ENCODE measurements around the gene MKNK1.

Gene MKNK1

DNA sequence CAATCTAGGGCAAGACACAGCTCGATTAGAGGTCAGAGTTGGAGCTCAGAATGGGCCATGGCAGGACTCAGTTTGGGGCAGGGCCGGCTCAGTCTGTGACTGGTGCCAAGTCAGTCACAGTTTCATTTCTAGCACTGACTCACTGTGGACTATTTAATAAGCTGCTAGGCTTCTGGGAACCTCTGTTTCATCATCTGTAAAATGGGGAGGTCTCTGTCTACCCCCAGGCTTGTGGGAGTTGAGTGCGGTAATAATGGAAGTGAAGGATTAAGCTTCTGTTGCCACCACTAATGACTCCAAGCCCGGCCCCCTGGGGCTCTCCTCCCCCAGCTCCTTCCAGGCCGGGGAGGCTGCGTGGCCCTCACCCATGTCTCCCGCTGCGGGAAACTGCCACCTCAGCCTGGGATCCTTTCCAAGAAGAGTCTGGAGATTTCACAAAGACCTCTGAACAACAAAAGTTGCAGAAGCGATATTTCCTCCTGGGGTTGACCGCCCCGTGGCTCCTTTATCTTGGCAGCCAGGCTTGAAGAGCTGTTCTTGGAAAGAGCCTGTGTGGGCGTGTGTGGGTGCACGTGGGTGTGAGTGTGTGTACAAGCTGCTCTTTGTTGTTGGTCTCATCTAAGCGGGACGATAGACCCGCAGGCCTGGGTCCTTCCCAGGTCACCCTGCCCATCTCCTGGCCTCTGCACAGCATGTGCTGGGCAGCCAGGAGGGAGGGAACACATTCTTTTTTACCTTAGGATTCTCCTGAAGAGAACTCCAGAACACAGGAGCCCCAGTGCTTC lies 81.7 kb downstream of the MKNK1 start:
- DNase-seq (ENCODE audit: low read depth in 2 of 2): peak in 1 of 2 donors; percentile 15

DNA sequence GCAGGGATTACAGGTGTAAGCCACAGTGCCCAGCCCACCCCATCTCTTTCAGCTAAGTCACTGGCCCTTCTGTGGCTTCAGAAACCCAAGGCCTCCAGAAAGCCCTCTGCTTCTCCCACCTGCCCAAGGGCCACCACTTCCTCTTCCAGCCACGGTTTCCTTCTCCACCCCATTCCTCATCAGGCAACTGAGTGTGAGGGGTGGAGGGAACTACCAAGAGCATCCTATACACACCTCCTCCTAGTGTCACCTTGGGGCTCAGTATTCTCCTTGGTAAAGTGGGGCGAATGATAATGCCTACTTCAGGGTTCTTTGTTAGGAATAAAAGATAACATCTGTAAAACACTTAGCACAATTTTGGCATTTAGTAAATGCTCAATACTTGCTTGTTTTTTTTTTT lies 82.7 kb downstream of the MKNK1 start:
- DNase-seq (ENCODE audit: low read depth in 2 of 2): no peak

DNA sequence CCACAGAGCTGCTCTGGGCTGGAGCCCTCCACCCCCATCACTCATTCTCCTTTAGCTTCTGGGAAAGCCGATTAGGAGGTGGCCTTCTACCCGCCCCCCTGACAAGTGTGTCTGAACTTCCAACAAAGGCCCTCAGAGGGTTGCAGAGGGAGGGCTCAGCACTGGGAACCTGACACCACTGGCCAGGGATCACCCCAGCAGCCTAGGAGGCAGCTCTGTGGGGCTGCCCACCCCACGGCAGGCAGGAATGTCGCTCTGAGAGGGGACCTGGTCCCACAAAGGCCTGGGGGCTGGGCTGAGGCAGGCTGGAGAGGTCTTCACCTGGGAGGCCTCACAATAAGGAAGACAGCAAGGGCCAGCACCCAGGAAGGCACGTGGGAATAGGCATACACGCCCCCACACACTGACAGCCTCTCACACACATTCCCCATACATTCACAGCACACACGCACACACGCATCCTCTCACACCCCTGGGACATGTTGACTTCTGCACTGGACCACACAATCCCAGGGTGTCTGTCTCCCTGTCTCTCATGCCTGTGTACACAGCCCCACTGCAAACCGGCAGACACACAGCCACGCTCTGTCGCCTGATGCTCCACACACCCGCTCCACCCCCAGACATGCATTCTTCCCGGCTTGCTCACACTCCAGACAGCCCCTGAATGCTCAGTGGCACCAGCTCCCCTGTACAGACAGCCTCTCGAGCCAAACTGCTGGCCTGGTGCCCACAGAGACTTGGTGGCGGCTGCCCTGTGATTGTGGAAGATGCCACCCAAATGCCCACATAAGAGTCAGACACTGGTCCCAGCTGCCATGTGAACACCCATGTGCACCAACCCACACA lies 83.8 kb downstream of the MKNK1 start:
- no peak for DNase-seq (ENCODE audit: low read depth in 2 of 2)

DNA sequence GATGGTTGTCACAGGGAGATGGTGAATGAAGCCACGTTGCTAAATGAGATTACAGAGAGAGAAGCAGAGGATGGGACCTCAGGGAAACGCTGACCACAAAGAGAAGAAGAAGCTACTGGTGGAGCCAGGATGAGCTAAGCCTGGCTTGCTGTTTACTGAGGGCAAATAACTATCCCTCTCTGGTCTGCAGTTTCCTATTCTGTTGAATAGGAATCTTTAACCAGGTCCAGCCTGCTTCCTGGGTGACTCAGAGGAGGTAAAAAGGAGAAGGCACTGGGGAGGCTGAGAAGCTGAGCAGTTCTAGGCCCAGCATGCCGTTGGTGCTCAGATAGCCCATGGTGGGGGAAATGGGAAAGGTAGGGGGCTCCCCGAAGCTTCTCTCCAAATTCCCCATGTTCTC lies 84.9 kb downstream of the MKNK1 start:
- no peak for DNase-seq (ENCODE audit: low read depth in 2 of 2)

DNA sequence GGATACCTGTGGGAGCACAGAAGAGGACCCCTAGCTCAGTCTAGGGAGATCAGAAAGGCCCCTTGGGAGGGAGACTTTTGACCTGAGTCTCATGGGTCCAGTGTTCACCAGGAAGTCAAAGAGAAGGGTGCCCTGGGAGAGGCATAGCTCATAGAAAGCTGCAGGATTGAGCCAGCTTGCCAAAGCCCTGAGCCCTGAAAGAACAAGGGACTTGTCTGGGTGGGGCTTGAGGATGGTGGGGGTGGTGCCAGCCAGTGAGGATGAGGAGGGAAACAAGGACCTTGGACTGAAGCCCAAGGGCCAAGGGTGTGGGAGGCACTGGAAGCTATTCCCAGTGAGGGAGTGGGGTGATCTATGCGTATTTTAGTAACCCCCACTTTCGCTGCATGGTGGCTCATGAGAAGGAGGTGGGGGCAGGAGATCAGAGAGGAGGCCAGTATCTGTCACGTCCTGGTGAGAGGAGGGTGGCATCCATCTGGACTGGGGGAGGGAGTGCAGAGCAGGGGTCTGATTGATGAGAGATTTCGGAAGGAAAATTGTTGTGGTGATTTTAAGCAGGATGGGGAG lies 86.1 kb downstream of the MKNK1 start:
- DNase-seq (ENCODE audit: low read depth in 2 of 2): no peak

DNA sequence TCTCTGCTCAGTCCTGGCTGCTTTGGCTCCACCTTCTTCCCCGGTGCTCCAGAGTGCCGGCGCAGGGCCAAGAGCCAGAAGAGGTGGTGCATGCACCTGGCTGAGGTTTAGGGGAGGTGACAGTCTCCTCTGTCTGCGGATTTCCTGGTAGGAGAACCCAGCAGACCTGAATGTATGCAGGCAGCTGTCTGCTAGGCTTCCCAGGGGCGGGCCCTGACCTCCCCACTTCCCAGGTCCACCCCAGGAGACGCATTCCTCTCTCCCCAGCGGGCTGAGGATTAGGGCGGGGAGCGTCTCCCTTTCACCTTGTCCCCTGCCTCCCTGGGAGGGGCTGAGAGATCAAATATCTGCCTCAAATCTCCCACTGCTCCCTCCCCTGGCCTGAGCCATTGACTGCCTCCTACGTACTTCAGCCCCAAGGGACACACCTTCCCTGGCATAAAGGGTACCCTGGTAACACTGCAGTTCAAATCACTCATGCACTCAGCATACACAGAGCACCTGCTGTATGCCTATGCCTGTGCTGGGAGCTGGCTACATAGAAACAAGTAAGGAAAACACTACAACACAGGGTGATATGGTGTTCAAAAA lies 87.0 kb downstream of the MKNK1 start:
- no peak for DNase-seq (ENCODE audit: low read depth in 2 of 2)

DNA sequence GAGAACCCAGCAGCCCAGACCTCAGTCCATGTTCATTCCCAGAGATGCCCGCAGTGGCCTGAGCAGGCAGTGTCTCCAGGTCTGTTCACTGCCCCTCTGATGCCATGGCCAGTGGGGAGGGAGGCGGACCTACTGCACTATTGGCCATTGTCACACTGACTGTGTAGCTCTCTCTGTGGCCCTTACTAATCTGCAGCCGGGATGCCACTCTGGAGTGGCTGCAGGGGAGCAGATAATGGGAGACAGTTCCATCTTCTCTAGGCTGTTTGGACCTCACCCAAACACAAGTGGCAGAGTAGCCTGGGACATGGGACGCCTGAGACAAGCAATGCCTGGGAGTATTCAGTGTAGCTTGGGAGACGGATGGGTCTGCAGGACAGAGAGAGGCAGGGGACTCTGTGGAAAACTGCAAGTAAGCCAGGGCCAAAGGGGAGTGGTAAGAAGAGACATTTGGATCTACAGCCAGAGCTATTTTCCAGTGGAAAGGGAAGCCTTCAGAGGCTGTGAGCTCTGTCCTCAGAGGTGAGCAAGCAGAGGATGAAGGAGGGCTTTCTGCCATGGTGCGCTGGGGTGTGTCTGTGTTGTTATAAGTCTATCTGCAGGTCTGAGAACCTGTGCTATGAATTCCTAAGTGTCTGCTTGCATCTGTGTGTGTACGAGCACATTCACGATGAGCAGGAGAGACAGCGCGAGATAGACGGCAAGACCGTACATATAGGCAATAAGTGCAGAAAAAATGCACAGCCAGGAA lies 87.7 kb downstream of the MKNK1 start:
- no peak for DNase-seq (ENCODE audit: low read depth in 2 of 2)

DNA sequence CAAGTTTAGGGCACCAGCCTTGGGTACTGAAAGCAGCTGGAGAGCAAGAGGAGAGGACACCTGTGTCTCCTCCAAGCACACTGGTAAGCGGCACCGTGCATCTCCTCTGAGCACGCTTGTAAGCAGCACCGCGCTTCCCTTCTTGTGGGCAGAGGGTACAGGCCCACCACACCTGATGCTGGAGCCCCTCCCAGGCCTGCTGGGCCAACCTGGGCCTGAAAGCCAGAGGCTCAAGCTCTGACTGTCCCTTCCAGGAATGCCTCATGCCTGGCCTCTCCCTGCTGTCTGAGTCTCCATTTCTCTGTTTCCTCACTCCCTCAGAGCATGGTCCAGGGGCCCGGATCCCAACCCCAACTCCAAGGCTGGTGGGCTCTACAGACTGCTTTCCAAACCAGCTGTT lies 88.5 kb downstream of the MKNK1 start:
- DNase-seq (ENCODE audit: low read depth in 2 of 2): no peak

DNA sequence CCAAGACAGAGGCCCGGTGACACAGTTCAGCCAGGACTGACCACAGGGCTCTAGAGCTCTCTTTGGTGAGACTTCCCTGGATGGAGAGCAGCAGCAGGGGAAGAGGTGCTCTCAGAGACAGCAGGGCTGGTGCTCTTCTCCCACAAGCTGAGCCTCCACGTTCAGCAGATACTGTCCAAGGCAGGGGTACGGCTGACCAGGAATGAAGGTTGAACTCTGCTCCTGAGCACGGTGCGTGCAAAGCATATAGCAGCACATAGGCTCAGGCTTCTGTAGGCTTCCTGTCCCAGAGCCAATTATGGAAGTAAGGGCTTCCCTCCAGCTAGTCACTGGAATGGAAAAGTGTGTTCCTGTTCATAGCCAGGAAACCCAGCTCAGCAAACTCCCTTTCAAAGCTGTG lies 90.5 kb downstream of the MKNK1 start:
- no peak for DNase-seq (ENCODE audit: low read depth in 2 of 2)

DNA sequence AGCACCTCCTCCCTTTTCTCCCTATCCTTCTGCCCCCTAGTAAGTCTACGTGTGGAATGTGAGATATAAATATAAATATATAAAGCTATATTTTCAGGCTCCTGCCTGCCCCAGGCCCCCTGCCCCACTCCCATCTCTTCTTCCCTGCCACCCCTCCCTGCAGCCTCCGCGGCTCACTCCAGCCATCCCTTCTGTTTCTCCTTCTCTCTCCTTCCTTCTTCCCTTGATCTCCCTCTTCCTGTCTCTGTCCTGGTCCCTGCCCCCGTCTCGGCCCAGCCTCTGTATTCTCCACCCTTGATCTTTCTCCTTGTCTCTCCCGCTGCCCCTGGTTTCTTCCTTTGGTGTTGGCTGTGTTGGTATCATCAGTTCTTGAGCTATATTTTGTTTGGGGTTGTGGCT lies 91.3 kb downstream of the MKNK1 start:
- no peak for DNase-seq (ENCODE audit: low read depth in 2 of 2)

DNA sequence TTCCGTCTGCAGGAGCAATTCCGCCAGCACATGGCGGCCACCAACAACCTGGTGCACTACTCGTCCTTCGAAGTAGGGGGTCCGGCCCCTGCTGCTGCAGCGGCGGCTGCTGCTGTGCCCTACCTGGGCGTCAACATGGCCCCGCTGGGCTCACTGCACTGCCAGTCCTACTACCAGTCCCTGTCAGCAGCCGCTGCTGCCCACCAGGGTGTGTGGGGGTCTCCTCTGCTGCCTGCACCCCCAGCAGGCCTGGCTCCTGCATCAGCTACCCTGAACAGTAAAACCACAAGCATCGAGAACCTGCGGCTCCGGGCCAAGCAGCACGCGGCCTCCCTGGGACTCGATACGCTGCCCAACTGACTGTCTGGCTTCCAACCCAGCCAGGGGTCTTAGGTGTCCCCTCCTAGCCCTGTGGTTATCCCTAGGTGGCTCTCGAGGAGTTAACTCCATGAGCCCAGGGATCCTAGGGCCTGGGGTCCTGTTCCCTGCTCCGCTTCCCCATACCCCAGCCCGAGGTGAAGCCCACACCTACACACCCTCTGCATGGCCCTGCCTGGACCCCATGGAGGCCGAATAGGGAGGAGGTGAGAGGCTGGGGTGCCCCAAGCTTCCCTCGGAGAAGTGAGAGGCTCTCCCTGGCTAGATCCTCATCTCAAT lies 91.8 kb downstream of the MKNK1 start:
- DNase-seq (ENCODE audit: low read depth in 2 of 2): no peak

DNA sequence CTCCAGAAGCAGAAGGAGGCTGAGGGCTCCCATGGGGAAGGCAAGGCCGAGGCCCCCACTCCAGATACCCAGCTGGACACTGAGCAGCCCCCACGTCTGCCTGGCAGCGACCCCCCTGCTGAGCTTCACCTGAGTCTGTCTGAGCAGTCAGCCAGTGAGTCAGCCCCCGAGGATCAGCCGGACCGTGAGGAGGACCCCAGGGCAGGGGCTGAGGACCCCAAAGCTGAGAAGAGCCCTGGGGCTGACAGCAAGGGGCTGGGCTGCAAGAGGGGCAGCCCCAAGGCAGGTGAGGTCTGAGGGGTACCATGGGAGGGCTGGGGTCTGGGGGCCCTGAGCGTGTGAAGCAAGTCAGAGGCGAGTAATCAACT lies 93.1 kb downstream of the MKNK1 start:
- DNase-seq (ENCODE audit: low read depth in 2 of 2): no peak

DNA sequence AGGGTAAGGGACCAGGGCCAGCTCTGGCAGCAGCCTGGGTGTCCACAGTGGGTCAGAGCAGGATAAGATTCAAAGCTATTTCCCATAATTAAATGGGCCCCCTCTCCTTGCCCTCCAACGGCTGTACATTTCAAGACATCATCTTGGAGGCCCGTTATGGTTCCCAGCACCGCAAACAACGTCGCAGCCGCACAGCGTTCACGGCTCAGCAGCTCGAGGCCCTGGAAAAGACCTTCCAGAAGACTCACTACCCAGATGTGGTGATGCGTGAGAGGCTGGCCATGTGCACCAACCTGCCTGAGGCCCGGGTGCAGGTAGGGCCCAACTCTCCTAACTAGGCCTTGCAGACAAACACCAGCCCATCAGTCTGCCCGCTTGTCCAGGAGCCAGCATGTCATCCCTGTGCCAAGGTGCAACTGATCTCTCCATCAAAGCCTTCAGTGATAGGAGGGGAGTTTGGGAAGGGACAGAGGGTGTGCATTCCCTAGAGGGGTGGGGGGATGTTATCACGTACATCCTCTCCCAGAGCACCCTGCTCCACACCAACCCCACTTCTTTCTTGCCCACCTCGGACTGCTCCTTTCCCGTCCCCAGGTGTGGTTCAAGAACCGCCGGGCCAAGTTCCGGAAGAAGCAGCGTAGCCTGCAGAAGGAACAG lies 93.6 kb downstream of the MKNK1 start:
- DNase-seq (ENCODE audit: low read depth in 2 of 2): no peak

DNA sequence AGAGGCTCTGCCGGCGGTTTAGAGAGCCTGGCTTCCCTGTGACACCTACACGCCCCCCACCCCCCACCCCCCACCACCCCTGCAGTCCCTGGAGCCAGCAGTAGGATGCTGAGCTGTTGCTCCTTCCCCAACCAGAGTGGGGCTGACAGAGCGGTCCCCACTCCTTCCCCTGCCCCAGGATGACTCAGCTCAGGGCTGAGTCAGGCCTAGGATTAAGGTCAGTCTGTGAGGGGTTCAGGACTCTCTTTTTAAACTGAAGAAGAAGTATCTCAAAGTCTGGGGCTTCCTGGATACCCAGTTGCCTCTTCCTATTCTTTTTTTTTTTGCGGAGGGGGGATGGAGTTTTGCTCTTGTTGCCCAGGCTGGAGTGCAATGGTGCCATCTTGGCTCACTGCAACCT lies 95.3 kb downstream of the MKNK1 start:
- DNase-seq (ENCODE audit: low read depth in 2 of 2): no peak

Measured in stimulated activated CD8-positive, alpha-beta memory T cell treated with anti-CD3 and anti-CD28 coated beads, Interleukin-7, amount 100 ng/mL, for 4 hours (primary cell).